Upper lobe of left lung (tissue), 4 donors: ENCODE results near the gene RAP1GDS1.

ENCODE experiments used
- CTCF ChIP-seq, 6 experiments: fragments of 450-650 bp in 4 of 6; fragments of 200-600 bp in 2 of 6; sonication (generic) in 2 of 6; IDR thresholded peaks; one replicate each; pipeline ENCODE4 v1.5.1; 2016 to 2019; ENCODE audit warnings: antibody characterized with exemption in 6 of 6
- EP300 ChIP-seq, 4 donors: sonication (generic); formaldehyde crosslinking; IDR thresholded peaks; one replicate each; pipeline ENCODE4 v1.5.1; 2017; ENCODE audit warnings: antibody characterized with exemption in 4 of 4, control low read depth in 2 of 4
- POLR2A ChIP-seq, 4 donors: fragments of 450-650 bp; IDR thresholded peaks; one replicate each; pipeline ENCODE4 v1.5.1; 2016 to 2017; ENCODE audit warnings: antibody characterized with exemption in 4 of 4, mild to moderate bottlenecking in 2 of 4
- POLR2AphosphoS5 ChIP-seq, 2 donors: sonication (generic); formaldehyde crosslinking; IDR thresholded peaks; one replicate each; pipeline ENCODE4 v1.5.1; 2017; ENCODE audit warnings: antibody characterized with exemption in 2 of 2

DNA sequence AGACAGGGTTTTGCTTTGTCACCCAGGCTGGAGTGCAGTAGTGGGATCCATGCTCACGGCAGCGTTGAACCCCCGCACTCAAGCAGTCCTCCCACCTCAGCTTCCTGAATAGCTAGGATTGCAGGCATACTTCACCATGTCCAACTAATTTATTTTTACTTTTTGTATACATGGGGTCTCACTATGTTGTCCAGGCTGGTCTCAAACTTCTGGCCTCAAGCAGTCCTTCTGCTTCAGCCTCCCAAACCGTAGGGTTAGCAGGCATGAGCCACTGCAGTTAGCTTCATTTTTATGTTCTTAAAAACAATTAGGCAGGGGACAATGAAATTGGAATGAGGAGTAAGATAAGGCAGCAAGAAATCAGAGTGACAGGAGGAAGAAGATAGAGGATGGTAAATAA, 50.5 kb downstream of the RAP1GDS1 start:
- TF ChIP-seq POLR2A (IDR thresholded peaks at IDR 0.05) (no peak), CTCF (IDR thresholded peaks at IDR 0.05) (no peak), EP300 (IDR thresholded peaks at IDR 0.05) (no peak), POLR2AphosphoS5 (IDR thresholded peaks at IDR 0.05) (no peak)
